Activated CD4-positive, alpha-beta T cell treated with anti-CD3 and anti-CD28 coated beads, Interleukin-2, amount 50 U/mL, for 1 hour (primary cell): Measurements from ENCODE around the gene A2ML1.
"Not testable (repeated sequence)": the region's sequence is repeated elsewhere in the genome, so short reads cannot be mapped to it uniquely, and the experiment has no call there.

Experiments
- DNase-seq: peaks from one replicate; pipeline ENCODE4 v3.0.0-alpha.2; 2020

Gene A2ML1

GRCh38 chr12:8911606-8912268, 89.3 kb downstream of the A2ML1 start:
- no peak for DNase-seq

- peak; percentile 8 for DNase-seq
These were observed 90.5 kb downstream of the A2ML1 start for GRCh38 chr12:8912914-8913313.

DNA sequence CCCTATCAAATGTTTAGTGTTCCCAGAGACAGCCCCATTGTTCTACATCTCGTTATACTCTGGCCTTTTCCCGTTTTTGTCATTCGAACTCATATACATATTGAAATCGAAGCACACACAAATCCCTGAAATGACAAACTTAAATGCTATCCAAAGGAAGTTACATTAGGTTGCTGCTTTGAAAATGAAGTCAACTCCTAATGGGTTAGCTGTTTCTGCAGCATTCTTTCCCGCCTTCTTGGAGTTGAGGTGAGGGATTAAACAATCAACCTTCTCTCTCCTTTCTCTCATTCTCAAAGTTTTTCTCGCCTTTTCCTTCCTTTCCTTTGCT, 91.2 kb downstream of the A2ML1 start:
- DNase-seq = no peak

GRCh38 chr12:8914033-8914715, 91.8 kb downstream of the A2ML1 start, which contains the start of gene PHC1:
Gene PHC1 (plus strand): TSS chr12:8914509. CDS start chr12:8917678, 3,169 bp downstream.
- peak; percentile 73 for DNase-seq

DNA sequence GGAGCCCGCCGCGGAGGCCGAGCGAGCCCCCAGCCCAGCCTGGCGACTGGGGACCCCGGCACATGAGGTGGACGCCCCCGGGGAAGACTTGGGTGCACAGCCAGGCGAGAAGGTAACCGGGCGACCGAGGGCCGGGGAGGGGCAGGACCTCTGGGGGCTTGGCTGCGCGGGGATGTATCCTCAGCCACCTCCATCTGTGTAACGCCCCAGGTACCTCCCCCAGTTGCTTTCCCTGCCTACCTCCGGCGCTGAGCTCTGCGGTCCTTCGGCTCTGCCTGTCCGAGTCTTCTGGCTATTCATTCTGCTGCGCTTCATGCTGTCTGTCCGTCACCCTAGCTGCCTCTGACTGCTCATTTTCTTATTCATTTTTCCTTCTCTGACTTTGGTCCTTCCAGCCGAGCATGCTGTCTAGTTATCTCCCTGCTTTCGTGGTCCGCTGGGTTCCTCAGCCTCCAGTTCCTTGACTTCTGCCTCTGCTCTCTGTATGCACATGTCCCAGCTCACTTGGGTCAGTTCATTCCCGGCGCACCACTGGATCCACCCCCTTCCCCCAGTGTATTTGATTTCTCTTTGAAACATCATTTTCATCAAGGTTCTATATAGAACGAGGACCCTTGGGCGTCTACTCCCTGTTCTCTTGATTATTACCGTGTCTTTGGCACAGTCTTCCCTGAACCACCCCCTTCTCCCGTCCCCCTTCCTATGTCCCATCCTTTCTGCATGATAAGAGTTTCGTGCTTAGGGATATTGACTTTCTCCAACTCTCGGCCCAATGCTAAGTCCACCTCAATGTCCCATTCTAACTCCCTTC, 92.5 kb downstream of the A2ML1 start:
- peak; percentile 49 for DNase-seq

DNA sequence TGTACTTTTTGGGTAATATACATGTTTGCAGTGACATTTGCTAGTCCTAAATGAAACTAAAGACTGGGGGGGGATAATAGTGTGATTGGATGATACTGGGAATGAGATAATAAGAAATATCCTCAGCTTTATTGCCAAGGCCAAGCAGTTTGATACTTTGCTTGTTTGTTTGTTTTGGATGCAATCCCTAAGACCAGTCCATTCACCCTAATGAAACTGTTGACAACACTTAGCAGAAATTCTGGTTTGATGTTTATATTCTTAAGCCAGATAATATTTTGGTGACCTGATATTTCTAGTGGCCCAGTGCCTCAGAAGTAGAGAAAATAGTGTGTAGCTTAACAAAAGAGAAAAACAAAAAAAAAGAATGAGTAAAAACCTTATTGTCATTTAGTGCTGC, 93.7 kb downstream of the A2ML1 start:
- DNase-seq = no peak

DNA sequence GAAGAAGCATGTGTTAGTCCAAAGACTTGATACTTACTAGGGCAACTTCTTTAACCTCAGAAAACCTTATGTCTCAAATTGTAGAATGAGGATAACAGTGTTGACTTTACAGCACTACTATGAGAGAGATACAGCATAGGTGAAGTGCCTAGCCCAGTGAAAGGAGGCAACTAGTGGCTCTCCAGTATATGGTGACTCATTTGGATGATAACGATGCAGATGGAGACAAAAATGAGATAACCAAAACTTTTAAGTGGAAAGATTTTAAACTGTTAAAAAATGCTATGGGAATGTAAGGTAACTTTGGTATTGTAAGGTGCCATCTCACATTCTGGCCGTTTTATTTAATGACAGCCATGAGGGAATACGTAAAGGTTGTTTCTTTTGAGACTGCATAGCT, 94.6 kb downstream of the A2ML1 start:
- DNase-seq = no peak

- DNase-seq = no peak
These were observed 95.3 kb downstream of the A2ML1 start for GRCh38 chr12:8917751-8918150.

DNA sequence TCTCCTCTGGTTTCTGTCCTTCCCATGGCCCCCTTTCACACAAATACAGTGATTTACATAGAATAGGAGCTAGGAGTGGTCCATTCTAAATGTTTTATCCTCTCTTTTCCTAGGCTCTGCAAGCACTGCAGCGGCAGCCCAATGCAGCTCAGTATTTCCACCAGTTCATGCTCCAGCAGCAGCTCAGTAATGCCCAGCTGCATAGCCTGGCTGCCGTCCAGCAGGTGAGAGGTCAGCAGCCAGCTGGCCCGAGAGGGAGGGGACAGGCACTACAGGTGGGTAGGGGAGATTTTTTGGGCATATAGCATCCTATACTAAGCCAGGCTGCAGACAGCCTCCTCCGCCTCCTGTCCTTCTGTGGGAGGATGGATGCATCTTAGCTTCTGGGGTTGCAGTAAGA, 97.2 kb downstream of the A2ML1 start:
- DNase-seq = not testable (repeated sequence)

- DNase-seq = no peak
These were observed 100.1 kb downstream of the A2ML1 start for GRCh38 chr12:8922544-8922943.
